Thyroid gland (tissue), 4 donors: ENCODE data around the gene PDE4DIP.
"Not testable (repeated sequence)": the region's sequence is repeated elsewhere in the genome, so short reads cannot be mapped to it uniquely, and the experiment has no call there.

Experiments
- POLR2A ChIP-seq, 2 donors: fragments of 450-650 bp; IDR thresholded peaks; one replicate each; pipeline ENCODE4 v1.6.1; 2017; ENCODE audit warnings: antibody characterized with exemption in 2 of 2, mild to moderate bottlenecking in 2 of 2, moderate library complexity in 1 of 2
- TF ChIP-seq, protein P1 (sequence below), 6 experiments: fragments of 200-600 bp in 3 of 6; fragments of 450-650 bp in 3 of 6; sonication (generic) in 3 of 6; IDR thresholded peaks; one replicate each; pipeline ENCODE4 v1.5.1; 2016 to 2019; ENCODE audit warnings: antibody characterized with exemption in 6 of 6, mild to moderate bottlenecking in 2 of 6, inconsistent platforms in 1 of 6, moderate library complexity in 1 of 6

DNA sequence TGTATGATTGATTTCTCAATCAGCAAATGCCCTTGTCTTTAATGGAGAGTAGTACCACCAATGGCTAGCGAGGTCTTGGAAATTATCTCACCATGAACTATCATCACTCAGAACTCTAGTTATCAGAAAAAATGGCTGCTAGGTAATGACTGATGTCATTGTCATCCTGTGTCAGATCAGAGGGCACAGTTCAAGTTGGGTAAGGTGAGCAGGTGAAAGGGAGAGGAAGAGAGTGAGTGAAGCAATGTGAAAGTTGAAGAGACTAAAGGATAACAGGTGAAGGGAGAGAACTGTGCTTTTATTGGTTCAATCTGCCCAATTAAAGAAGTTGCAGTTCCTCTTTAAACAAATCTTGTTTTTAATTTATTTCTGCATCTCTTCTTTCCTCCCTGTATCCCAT lies 76.8 kb downstream of the PDE4DIP start:
- TF ChIP-seq, protein P1, sequence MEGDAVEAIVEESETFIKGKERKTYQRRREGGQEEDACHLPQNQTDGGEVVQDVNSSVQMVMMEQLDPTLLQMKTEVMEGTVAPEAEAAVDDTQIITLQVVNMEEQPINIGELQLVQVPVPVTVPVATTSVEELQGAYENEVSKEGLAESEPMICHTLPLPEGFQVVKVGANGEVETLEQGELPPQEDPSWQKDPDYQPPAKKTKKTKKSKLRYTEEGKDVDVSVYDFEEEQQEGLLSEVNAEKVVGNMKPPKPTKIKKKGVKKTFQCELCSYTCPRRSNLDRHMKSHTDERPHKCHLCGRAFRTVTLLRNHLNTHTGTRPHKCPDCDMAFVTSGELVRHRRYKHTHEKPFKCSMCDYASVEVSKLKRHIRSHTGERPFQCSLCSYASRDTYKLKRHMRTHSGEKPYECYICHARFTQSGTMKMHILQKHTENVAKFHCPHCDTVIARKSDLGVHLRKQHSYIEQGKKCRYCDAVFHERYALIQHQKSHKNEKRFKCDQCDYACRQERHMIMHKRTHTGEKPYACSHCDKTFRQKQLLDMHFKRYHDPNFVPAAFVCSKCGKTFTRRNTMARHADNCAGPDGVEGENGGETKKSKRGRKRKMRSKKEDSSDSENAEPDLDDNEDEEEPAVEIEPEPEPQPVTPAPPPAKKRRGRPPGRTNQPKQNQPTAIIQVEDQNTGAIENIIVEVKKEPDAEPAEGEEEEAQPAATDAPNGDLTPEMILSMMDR (IDR thresholded peaks at IDR 0.05) = not testable (repeated sequence)
- TF ChIP-seq POLR2A (IDR thresholded peaks at IDR 0.05) = not testable (repeated sequence)
